ENCODE measurements around the gene STXBP5.

DNA sequence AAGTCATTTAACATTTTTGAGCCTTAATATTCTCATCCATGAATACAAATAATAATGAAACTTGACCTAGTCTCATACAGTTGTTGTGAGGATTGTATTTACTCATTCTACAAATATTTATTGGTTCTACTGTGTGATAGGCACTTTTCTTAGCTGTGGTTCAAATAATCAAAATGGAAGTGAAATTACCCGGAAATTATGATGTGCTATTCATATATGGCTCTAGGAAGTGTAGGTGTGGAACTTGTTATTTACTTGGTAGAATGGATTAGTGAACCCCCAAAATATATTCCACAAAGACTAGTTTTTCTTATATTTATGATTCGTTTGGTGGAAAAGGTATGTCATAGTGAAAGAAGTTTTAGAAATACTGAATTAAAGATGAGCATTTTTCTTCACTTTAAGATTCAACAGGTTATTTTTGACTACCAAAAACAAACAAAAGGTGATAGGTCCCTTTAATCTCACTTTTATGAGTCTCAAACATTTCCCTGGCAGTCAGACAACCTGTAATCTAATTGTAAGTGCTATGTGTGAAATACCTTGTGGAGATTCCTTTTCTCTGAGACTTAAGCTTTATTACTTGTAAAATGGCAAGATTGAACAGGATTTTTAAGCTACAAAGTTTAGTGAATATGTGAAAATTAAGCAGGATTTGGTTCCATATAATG lies 77.8 kb downstream of the STXBP5 start:
- TF ChIP-seq MXI1 (IDR thresholded peaks at IDR 0.05; ENCODE audit: borderline replicate concordance, low read depth, low read length), result no peak
- TF ChIP-seq, protein P1, sequence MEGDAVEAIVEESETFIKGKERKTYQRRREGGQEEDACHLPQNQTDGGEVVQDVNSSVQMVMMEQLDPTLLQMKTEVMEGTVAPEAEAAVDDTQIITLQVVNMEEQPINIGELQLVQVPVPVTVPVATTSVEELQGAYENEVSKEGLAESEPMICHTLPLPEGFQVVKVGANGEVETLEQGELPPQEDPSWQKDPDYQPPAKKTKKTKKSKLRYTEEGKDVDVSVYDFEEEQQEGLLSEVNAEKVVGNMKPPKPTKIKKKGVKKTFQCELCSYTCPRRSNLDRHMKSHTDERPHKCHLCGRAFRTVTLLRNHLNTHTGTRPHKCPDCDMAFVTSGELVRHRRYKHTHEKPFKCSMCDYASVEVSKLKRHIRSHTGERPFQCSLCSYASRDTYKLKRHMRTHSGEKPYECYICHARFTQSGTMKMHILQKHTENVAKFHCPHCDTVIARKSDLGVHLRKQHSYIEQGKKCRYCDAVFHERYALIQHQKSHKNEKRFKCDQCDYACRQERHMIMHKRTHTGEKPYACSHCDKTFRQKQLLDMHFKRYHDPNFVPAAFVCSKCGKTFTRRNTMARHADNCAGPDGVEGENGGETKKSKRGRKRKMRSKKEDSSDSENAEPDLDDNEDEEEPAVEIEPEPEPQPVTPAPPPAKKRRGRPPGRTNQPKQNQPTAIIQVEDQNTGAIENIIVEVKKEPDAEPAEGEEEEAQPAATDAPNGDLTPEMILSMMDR (conservative IDR thresholded peaks at IDR 0.05; ENCODE audit: low read depth, low read length), result no peak
- no peak for TF ChIP-seq POLR2A (IDR thresholded peaks at IDR 0.05; ENCODE audit: low read depth, low read length)
- TF ChIP-seq RAD21 (IDR thresholded peaks at IDR 0.05; ENCODE audit: low read length), result no peak
- TF ChIP-seq, protein P2, sequence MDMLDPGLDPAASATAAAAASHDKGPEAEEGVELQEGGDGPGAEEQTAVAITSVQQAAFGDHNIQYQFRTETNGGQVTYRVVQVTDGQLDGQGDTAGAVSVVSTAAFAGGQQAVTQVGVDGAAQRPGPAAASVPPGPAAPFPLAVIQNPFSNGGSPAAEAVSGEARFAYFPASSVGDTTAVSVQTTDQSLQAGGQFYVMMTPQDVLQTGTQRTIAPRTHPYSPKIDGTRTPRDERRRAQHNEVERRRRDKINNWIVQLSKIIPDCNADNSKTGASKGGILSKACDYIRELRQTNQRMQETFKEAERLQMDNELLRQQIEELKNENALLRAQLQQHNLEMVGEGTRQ (IDR thresholded peaks at IDR 0.05; ENCODE audit: low read depth, low read length), result no peak

All from IMR-90 (cell line).